ENCODE results near the gene C1QA. TPM values are rescaled to one million over a fixed set of nuclear protein-coding genes. Genes with fewer than 3 reads are reported as not detected.

C1QA gene
- total RNA-seq, 3 donors from 2014 or later (not counting 1 experiment from before 2014, with no cell fraction given), result 0.43 to 3.9 TPM; not detected in 1

- H3K4me3 ChIP-seq (ENCODE audit: low read length), result no peak overlapping the region
- Mint-ChIP-seq H3K4me1 (no peaks in the 10 kb centered on the region), H3K9me3 (no peaks in the 10 kb centered on the region), H3K36me3 (no peaks in the 10 kb centered on the region), H3K27ac (no peak overlapping the region), H3K27me3 (ENCODE audit: low read depth in 2 of 2) (peaks cover 0 to 2% of the 10 kb centered on the region in 2 donors), H3K4me3 (no peak overlapping the region)
- no peaks in the 10 kb centered on the region for H3K27me3 ChIP-seq (ENCODE audit: control insufficient read depth, insufficient read depth, low read length)
- H3K4me1 ChIP-seq (ENCODE audit: control insufficient read depth, insufficient read depth, low read length), result no peaks in the 10 kb centered on the region
- intact Hi-C loops (cut with micrococcal nuclease), result no loop called here
- 78% methylated on average over 14 of the region's 15 CpGs for WGBS (ENCODE audit: insufficient coverage)
- H3K9me3 ChIP-seq (ENCODE audit: control insufficient read depth, insufficient read depth, low read length), result no peaks in the 10 kb centered on the region
- DNase-seq, result no peak
- no peaks in the 10 kb centered on the region for H3K36me3 ChIP-seq (ENCODE audit: control insufficient read depth, insufficient read depth, low read length)
- TF ChIP-seq, protein P1, sequence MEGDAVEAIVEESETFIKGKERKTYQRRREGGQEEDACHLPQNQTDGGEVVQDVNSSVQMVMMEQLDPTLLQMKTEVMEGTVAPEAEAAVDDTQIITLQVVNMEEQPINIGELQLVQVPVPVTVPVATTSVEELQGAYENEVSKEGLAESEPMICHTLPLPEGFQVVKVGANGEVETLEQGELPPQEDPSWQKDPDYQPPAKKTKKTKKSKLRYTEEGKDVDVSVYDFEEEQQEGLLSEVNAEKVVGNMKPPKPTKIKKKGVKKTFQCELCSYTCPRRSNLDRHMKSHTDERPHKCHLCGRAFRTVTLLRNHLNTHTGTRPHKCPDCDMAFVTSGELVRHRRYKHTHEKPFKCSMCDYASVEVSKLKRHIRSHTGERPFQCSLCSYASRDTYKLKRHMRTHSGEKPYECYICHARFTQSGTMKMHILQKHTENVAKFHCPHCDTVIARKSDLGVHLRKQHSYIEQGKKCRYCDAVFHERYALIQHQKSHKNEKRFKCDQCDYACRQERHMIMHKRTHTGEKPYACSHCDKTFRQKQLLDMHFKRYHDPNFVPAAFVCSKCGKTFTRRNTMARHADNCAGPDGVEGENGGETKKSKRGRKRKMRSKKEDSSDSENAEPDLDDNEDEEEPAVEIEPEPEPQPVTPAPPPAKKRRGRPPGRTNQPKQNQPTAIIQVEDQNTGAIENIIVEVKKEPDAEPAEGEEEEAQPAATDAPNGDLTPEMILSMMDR (IDR thresholded peaks at IDR 0.05), result no peak
- ATAC-seq, result no peak
- H3K27ac ChIP-seq (ENCODE audit: low read length), result no peak overlapping the region
These were observed 15.8 kb downstream of the C1QA start for GRCh38 chr1:22651941-22652856.

DNA sequence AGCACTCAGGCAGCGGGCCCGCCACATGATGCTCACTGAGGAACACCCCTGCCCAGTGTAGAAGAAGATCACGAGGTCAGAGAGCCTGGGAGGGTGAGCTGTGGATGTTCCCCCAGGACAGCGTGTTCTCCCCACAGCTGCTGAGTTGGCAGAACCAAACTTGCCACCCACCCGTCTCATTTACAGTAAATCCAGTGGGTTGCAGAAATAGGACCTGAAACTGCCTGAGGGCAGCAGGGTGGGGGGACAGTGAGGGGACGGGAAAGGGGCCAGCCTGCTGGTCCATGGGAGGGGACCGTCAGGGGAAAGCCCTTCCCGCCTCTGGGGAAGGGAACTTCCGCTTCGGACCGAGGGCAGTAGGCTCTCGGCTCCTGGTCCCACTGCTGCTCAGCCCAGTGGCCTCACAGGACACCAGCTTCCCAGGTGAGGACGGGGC is 16.5 kb downstream of the C1QA start, which contains the start of gene C1QB:
Gene C1QB (plus strand): TSS at position 356 of the 436 bp plus-strand sequence. CDS start 6,227 bp downstream, outside the sequence.
- TF ChIP-seq, protein P1 (IDR thresholded peaks at IDR 0.05), result no peak
- H3K9me3 ChIP-seq (ENCODE audit: control insufficient read depth, insufficient read depth, low read length), result no peaks in the 10 kb centered on the region
- DNase-seq (no peak), ATAC-seq (no peak)
- Mint-ChIP-seq H3K27me3 (ENCODE audit: low read depth in 2 of 2) (peaks cover 0 to 2% of the 10 kb centered on the region in 2 donors), H3K4me1 (no peaks in the 10 kb centered on the region), H3K36me3 (no peaks in the 10 kb centered on the region), H3K27ac (no peak within 1 kb of the TSS), H3K9me3 (no peaks in the 10 kb centered on the region), H3K4me3 (no peak within 1 kb of the TSS)
- 79% methylated on average over 13 of the region's 13 CpGs for WGBS (ENCODE audit: insufficient coverage)
- no peaks in the 10 kb centered on the region for H3K36me3 ChIP-seq (ENCODE audit: control insufficient read depth, insufficient read depth, low read length)
- no peak within 1 kb of the TSS for H3K27ac ChIP-seq (ENCODE audit: low read length)
- H3K4me1 ChIP-seq (ENCODE audit: control insufficient read depth, insufficient read depth, low read length), result no peaks in the 10 kb centered on the region
- intact Hi-C loops (cut with micrococcal nuclease), result no loop called here
- no peaks in the 10 kb centered on the region for H3K27me3 ChIP-seq (ENCODE audit: control insufficient read depth, insufficient read depth, low read length)
- no peak within 1 kb of the TSS for H3K4me3 ChIP-seq (ENCODE audit: low read length)

GRCh38 chr1:22654692-22655091 is 18.3 kb downstream of the C1QA start:
- no peaks in the 10 kb centered on the region for H3K27me3 ChIP-seq (ENCODE audit: control insufficient read depth, insufficient read depth, low read length)
- Mint-ChIP-seq H3K9me3 (no peaks in the 10 kb centered on the region), H3K27me3 (ENCODE audit: low read depth in 2 of 2) (peaks cover 0 to 5% of the 10 kb centered on the region in 2 donors), H3K27ac (no peak overlapping the region), H3K4me1 (no peaks in the 10 kb centered on the region), H3K36me3 (no peaks in the 10 kb centered on the region), H3K4me3 (no peak overlapping the region)
- H3K4me3 ChIP-seq (ENCODE audit: low read length), result no peak overlapping the region
- WGBS (ENCODE audit: insufficient coverage), result 69% methylated on average over 5 of the region's 5 CpGs
- TF ChIP-seq, protein P1 (IDR thresholded peaks at IDR 0.05), result no peak
- intact Hi-C loops (cut with micrococcal nuclease), result no loop called here
- H3K27ac ChIP-seq (ENCODE audit: low read length), result no peak overlapping the region
- ATAC-seq (no peak), DNase-seq (no peak)
- H3K4me1 ChIP-seq (ENCODE audit: control insufficient read depth, insufficient read depth, low read length), result no peaks in the 10 kb centered on the region
- no peaks in the 10 kb centered on the region for H3K36me3 ChIP-seq (ENCODE audit: control insufficient read depth, insufficient read depth, low read length)
- no peaks in the 10 kb centered on the region for H3K9me3 ChIP-seq (ENCODE audit: control insufficient read depth, insufficient read depth, low read length)

All from natural killer cell (primary cell).